ENCODE measurements around the gene FGD5. TPM values are rescaled to one million over a fixed set of nuclear protein-coding genes. Genes with fewer than 3 reads are reported as not detected.

Gene FGD5
- total and polyA plus RNA-seq, 2 experiments from 2014 or later: 7.4 to 12.2 TPM

DNA sequence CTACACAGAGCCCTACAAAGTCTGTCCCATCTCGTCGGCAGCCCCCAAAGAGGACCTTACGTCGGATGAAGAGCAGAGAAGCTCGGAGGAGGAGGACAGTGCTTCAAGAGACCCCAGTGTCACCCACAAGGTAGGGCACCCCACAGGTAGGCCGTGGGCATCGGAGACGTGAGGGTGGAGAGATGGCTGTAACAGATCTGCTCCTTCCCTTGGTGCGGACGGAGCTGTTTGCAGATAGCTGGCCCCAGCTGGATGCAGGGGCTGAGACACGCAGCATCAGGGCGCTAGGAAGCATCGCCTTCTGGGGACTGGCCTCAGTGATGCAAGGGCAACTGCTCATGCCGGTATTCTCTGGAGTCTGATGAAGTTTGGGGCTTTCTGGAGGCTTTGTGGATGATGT lies 45.4 kb downstream of the FGD5 start (continued):
- TF ChIP-seq ZNF462 (CRISPR knock-in tag; IDR thresholded peaks at IDR 0.05) (no peak), NANOG (IDR thresholded peaks at IDR 0.05; ENCODE audit: borderline replicate concordance) (no peak), CREB1 (CRISPR knock-in tag; IDR thresholded peaks at IDR 0.05; ENCODE audit: low read depth) (no peak), STAT1 (IDR thresholded peaks at IDR 0.05; ENCODE audit: unreplicated experiment) (no peak)
- TF ChIP-seq, protein P1, sequence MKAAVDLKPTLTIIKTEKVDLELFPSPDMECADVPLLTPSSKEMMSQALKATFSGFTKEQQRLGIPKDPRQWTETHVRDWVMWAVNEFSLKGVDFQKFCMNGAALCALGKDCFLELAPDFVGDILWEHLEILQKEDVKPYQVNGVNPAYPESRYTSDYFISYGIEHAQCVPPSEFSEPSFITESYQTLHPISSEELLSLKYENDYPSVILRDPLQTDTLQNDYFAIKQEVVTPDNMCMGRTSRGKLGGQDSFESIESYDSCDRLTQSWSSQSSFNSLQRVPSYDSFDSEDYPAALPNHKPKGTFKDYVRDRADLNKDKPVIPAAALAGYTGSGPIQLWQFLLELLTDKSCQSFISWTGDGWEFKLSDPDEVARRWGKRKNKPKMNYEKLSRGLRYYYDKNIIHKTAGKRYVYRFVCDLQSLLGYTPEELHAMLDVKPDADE (IDR thresholded peaks at IDR 0.05): no peak

GRCh38 chr3:14866627-14867026 lies 47.9 kb downstream of the FGD5 start:
- Histone ChIP-seq H3K36me3 (ENCODE audit: insufficient read depth) (no peaks in the 10 kb centered on the region), H3F3A (replicated peaks; ENCODE audit: low read depth) (no peaks in the 10 kb centered on the region), H3K27ac (ENCODE audit: low read depth) (no peak overlapping the region), H2AFZ (no peak overlapping the region), H3K4me2 (no peak overlapping the region), H3K9me2 (ENCODE audit: insufficient read depth) (no peaks in the 10 kb centered on the region), H3K27me3 (ENCODE audit: insufficient read depth) (no peaks in the 10 kb centered on the region), H3K4me1 (ENCODE audit: insufficient read depth) (peaks cover 3% of the 10 kb centered on the region; the same call in 1 of the 2 replicates), H3K79me2 (replicated peaks; ENCODE audit: insufficient read depth) (no peaks in the 10 kb centered on the region), H3K4me3 (no peak overlapping the region), H4K20me1 (replicated peaks; ENCODE audit: insufficient read depth) (no peaks in the 10 kb centered on the region)
- no peak for DNase-seq (ENCODE audit: low spot score)
- Mint-ChIP-seq H3K4me1 (peaks cover 28% of the 10 kb centered on the region), H3K27ac (no peak overlapping the region), H3K9me3 (no peaks in the 10 kb centered on the region), H3K4me3 (no peak overlapping the region), H3K36me3 (ENCODE audit: low read depth) (no peaks in the 10 kb centered on the region; the same call in 2 of the 3 replicates), H3K27me3 (ENCODE audit: insufficient read depth, low read depth, poor library complexity) (peaks cover 16% of the 10 kb centered on the region)
- ATAC-seq: no peak
- no peak for TF ChIP-seq ZNF331 (CRISPR knock-in tag; IDR thresholded peaks at IDR 0.05; ENCODE audit: low read depth)
- TF ChIP-seq EZH2 (IDR thresholded peaks at IDR 0.05; ENCODE audit: low read depth, unreplicated experiment): no peak
- no peak for TF ChIP-seq STAT1 (IDR thresholded peaks at IDR 0.05; ENCODE audit: unreplicated experiment)
- TF ChIP-seq EZH2phosphoT487 (IDR thresholded peaks at IDR 0.05; ENCODE audit: unreplicated experiment): no peak
- TF ChIP-seq ZNF114 (CRISPR knock-in tag; IDR thresholded peaks at IDR 0.05): no peak
- no peak for TF ChIP-seq CREB1 (CRISPR knock-in tag; IDR thresholded peaks at IDR 0.05; ENCODE audit: low read depth)
